ENCODE results near the gene NFIB. TPM values are rescaled to one million over a fixed set of nuclear protein-coding genes. Genes with fewer than 3 reads are reported as not detected.

NFIB gene
- total RNA-seq, 2 experiments from 2014 or later: not detected

GRCh38 chr9:14318361-14318760, 4.4 kb upstream of the NFIB start:
- ChIA-PET POLR2A (interaction anchor here (0.7 kb wide), 1 partner anchor 11 kb away, joined by 6 read pairs; no protein-coding TSS in a partner anchor), CTCF (no interaction called here)
- ATAC-seq (no peak), DNase-seq (no peak)
- Mint-ChIP-seq H3K4me1 (peaks cover 36% of the 10 kb centered on the region), H3K9me3 (ENCODE audit: low read depth) (no peaks in the 10 kb centered on the region), H3K27ac (no peak overlapping the region), H3K4me3 (no peak overlapping the region), H3K36me3 (ENCODE audit: low read depth) (no peaks in the 10 kb centered on the region), H3K27me3 (peaks cover 58% of the 10 kb centered on the region)
- intact Hi-C loops (cut with DNase I, micrococcal nuclease): no loop called here

DNA sequence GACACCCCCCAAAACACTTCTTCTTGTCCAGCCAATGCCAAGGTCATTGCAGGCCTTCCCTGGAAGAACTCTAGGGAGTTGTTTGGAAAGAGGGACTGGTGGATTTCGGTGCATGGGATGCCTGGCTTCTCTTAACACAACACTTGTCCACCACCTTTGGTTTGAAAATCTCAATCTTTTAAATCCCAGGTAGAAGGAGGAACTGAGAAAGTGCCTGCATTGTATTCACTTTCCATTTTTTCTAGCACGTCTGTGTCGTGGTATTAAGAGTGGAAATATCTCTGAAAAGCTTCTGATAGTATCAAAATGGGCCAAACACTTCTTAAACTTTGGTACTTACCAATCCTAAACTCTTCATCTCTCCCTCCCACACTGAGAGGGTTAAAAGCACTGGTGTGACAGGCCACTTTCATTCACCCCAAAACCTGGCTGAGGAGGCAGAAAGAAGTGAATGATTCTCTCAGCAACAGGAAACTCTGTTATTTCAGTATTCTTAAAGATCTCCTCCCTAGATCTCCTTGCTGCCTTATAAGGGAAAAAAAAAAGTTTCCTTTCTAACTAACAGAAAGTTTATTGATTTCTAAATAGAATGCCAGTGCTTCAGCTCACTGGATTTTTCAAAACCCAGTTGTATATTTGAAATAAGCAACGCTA, 3.9 kb upstream of the NFIB start:
- Mint-ChIP-seq H3K4me1 (peaks cover 34% of the 10 kb centered on the region), H3K36me3 (ENCODE audit: low read depth) (no peaks in the 10 kb centered on the region), H3K27me3 (peaks cover 56% of the 10 kb centered on the region), H3K27ac (no peak overlapping the region), H3K9me3 (ENCODE audit: low read depth) (no peaks in the 10 kb centered on the region), H3K4me3 (no peak overlapping the region)
- intact Hi-C loops (cut with DNase I, micrococcal nuclease): no loop called here
- POLR2A ChIA-PET: no interaction called here
- CTCF ChIA-PET: no interaction called here
- DNase-seq (no peak), ATAC-seq (no peak)

DNA sequence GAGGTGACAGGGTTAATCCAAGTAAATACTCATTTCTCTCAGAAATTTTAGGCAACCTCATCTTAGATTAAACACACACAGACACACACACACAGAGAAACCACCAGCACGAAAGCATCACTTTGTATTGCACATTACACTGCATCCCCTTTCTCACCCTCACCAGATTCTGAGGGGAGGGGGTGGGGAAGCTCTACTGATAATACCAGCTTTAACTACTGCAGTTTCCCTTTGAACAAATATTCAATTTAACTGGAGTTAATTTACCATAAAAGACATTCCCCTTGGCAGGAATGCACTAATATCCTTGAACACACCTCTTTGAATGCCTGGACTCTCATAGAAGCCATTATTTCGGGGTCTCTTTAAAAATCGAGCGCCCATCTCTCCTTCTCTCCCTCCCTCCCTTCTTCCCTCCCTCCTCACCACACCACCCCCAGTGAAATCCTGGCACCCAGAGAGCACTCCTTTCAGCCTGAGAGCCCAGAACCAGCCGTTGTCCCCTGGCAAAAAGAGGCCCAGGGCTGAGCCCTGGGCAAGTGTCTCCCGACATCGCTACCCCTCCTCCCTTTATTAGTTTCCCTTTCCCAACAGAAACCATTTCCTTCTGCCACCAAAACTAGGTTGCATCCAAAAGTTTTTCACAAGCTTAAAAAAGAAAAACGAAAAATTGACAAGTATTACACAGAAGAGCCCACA, 2.8 kb upstream of the NFIB start:
- H3K36me3 Mint-ChIP-seq (ENCODE audit: low read depth): no peaks in the 10 kb centered on the region
- ATAC-seq (no peak), DNase-seq (no peak)
- H3K4me3 Mint-ChIP-seq: no peak overlapping the region
- POLR2A ChIA-PET: no interaction called here
- no peak overlapping the region for H3K27ac Mint-ChIP-seq
- intact Hi-C loops (cut with DNase I, micrococcal nuclease): no loop called here
- peaks cover 62% of the 10 kb centered on the region for H3K27me3 Mint-ChIP-seq
- CTCF ChIA-PET: no interaction called here
- H3K9me3 Mint-ChIP-seq (ENCODE audit: low read depth): no peaks in the 10 kb centered on the region
- peaks cover 30% of the 10 kb centered on the region for H3K4me1 Mint-ChIP-seq

DNA sequence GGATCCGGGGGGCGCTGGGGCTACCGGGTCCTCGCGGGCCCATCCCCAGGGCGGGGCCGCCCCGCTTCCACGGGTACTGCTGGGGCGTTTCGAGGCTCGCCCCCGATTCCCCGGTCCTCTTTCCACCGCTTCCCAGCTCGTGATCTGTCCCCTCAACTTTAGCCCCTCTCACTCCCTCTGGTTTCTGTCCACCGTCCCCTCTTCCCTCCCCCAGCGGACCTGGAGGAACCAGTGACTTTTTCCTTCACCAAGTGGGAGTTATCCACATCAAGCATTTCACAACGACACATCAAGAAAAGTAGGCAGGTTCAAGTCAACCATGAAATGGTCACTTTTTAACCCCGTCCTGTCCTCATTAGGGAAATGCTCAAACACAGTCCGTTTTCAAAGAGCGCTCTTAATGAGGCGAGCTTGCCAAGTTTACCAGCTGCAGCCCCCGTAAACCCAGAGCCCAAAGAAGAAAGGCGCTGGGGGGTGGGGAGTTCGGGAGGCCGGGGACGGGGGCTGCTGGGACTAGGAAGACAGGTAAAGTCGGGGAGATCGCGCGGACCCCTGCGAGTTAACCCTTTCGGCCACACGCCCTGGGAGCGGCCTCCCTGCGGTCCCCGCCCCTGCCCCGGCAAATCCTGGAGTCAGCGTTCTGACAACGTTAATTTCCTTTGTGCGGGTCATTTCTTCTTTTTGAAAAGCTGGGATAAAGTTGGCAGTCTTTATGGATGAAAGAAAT, 2.1 kb upstream of the NFIB start:
- Mint-ChIP-seq H3K36me3 (ENCODE audit: low read depth) (no peaks in the 10 kb centered on the region), H3K4me3 (peak overlapping the region; percentile 62), H3K4me1 (peaks cover 24% of the 10 kb centered on the region), H3K27me3 (peaks cover 58% of the 10 kb centered on the region), H3K27ac (no peak overlapping the region), H3K9me3 (ENCODE audit: low read depth) (no peaks in the 10 kb centered on the region)
- ChIA-PET POLR2A (no interaction called here), CTCF (no interaction called here)
- ATAC-seq: no peak
- no peak for DNase-seq
- intact Hi-C loops (cut with DNase I, micrococcal nuclease): no loop called here

GRCh38 chr9:14314929-14315874, 1.3 kb upstream of the NFIB start:
- intact Hi-C loops (cut with DNase I, micrococcal nuclease): loop anchor here in 1 of 2 experiments (1.0 kb wide), 2 partner anchors 7 to 34 kb away; no protein-coding TSS in a partner anchor
- H3K36me3 Mint-ChIP-seq (ENCODE audit: low read depth): no peaks in the 10 kb centered on the region
- ATAC-seq (peak; percentile 45), DNase-seq (peak; percentile 43)
- H3K4me1 Mint-ChIP-seq: peaks cover 17% of the 10 kb centered on the region
- peak overlapping the region; percentile 62 for H3K4me3 Mint-ChIP-seq
- POLR2A ChIA-PET: no interaction called here
- peaks cover 54% of the 10 kb centered on the region for H3K27me3 Mint-ChIP-seq
- CTCF ChIA-PET: no interaction called here
- no peak overlapping the region for H3K27ac Mint-ChIP-seq
- no peaks in the 10 kb centered on the region for H3K9me3 Mint-ChIP-seq (ENCODE audit: low read depth)

- intact Hi-C loops (cut with DNase I, micrococcal nuclease): loop anchor here in 1 of 2 experiments (1.0 kb wide), 2 partner anchors 8 to 35 kb away; no protein-coding TSS in a partner anchor
- POLR2A ChIA-PET: no interaction called here
- H3K4me1 Mint-ChIP-seq: peaks cover 17% of the 10 kb centered on the region
- H3K36me3 Mint-ChIP-seq (ENCODE audit: low read depth): no peaks in the 10 kb centered on the region
- CTCF ChIA-PET: no interaction called here
- H3K9me3 Mint-ChIP-seq (ENCODE audit: low read depth): no peaks in the 10 kb centered on the region
- peak overlapping the region; percentile 42 for H3K27ac Mint-ChIP-seq
- no peak for ATAC-seq
- peaks cover 55% of the 10 kb centered on the region for H3K27me3 Mint-ChIP-seq
- peak overlapping the region; percentile 62 for H3K4me3 Mint-ChIP-seq
- DNase-seq: peak; percentile 11
Measured at GRCh38 chr9:14314424-14314928, 535 bp upstream of the NFIB start.

- intact Hi-C loops (cut with DNase I, micrococcal nuclease): loop anchor here in 1 of 2 experiments (2.0 kb wide), 1 partner anchor 35 kb away; no protein-coding TSS in a partner anchor
- Mint-ChIP-seq H3K4me1 (peaks cover 18% of the 10 kb centered on the region), H3K27me3 (peaks cover 57% of the 10 kb centered on the region), H3K4me3 (peak overlapping the region; percentile 59), H3K36me3 (ENCODE audit: low read depth) (no peaks in the 10 kb centered on the region), H3K27ac (no peak overlapping the region), H3K9me3 (ENCODE audit: low read depth) (no peaks in the 10 kb centered on the region)
- POLR2A ChIA-PET: no interaction called here
- ATAC-seq (no peak), DNase-seq (peak; percentile 16)
- CTCF ChIA-PET: no interaction called here
Measured at GRCh38 chr9:14313378-14313940, 482 bp downstream of the NFIB start.

- intact Hi-C loops (cut with DNase I, micrococcal nuclease): loop anchor here in 1 of 2 experiments (2.0 kb wide), 1 partner anchor 36 kb away; no protein-coding TSS in a partner anchor
- H3K27me3 Mint-ChIP-seq: peaks cover 60% of the 10 kb centered on the region
- CTCF ChIA-PET: interaction anchor here (1.2 kb wide), 1 partner anchor 9 kb away, joined by 3 read pairs; no protein-coding TSS in a partner anchor
- no peaks in the 10 kb centered on the region for H3K36me3 Mint-ChIP-seq (ENCODE audit: low read depth)
- peaks cover 18% of the 10 kb centered on the region for H3K4me1 Mint-ChIP-seq
- no peak overlapping the region for H3K27ac Mint-ChIP-seq
- DNase-seq (no peak), ATAC-seq (no peak)
- POLR2A ChIA-PET: no interaction called here
- peak overlapping the region; percentile 59 for H3K4me3 Mint-ChIP-seq
- H3K9me3 Mint-ChIP-seq (ENCODE audit: low read depth): no peaks in the 10 kb centered on the region
Measured at GRCh38 chr9:14312719-14313377, 1.1 kb downstream of the NFIB start.

DNA sequence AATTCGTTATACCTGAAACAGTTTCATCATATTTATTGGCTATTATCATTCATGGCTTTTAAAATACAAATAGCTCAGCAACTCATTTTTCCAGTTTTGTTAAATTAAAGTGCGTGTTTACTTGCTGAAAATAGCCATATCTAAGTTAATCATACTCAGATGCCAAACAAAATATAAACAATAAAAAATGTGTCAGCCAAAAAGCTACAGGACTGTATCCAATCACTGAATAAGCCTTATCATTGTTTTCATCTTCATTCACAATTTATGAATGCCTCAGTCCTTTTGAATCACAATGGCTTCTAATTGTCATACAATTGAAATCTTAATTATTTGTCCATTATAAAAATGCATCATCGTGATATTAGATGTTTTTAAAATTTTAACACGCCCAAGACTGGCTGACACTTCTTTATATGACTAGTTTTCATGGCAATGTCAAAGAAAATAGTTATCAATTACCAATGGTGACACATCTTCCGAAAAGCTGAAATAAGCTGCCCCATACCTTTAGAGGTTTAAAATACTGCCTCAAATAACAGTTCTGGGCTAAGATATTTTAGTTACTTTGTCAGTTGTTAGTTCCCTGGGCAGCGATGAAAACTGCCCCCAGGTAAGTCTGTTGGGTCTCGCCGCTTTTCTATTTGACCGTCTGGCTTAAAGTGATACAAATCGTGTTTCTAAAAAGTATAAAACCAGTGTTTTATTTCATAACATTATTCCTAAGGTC, 1.8 kb downstream of the NFIB start:
- H3K36me3 Mint-ChIP-seq (ENCODE audit: low read depth): no peaks in the 10 kb centered on the region
- peaks cover 18% of the 10 kb centered on the region for H3K4me1 Mint-ChIP-seq
- H3K27ac Mint-ChIP-seq: no peak overlapping the region
- ChIA-PET CTCF (interaction anchor here (0.7 to 1.2 kb wide), 2 partner anchors 8 to 12 kb away, joined by 3 read pairs; no protein-coding TSS in a partner anchor), POLR2A (no interaction called here)
- DNase-seq (no peak), ATAC-seq (no peak)
- H3K27me3 Mint-ChIP-seq: peaks cover 58% of the 10 kb centered on the region
- H3K9me3 Mint-ChIP-seq (ENCODE audit: low read depth): no peaks in the 10 kb centered on the region
- intact Hi-C loops (cut with DNase I, micrococcal nuclease): loop anchor here in 1 of 2 experiments (2.0 kb wide), 1 partner anchor 37 kb away; no protein-coding TSS in a partner anchor
- no peak overlapping the region for H3K4me3 Mint-ChIP-seq

Data from activated CD4-positive, alpha-beta T cell treated with anti-CD3 and anti-CD28 coated beads for 36 hours (primary cell).